ENCODE data around the gene ANXA5. TPM values are rescaled to one million over a fixed set of nuclear protein-coding genes. Genes with fewer than 3 reads are reported as not detected.

The ANXA5 gene
- total and polyA plus RNA-seq, 2 experiments from 2014 or later: 129 to 181 TPM

DNA sequence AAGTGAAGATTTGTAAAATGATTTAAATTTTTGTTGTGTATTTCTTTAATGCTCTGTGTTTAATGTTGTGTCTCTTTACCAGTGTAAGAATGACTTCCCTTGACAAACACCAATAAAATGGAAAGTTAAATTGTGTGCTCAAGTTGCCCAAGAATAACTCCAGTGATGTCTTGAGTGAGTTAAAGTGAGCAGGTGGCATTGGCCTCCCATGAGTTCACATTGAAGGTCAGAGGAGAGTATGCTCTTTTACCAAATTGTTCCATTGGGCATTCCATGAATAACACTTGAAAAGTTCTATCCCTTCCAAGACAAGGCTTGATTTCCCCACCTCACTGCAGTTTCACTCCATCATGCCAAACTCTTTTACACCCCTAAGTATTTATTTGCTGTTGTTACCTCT, 4.5 kb downstream of the ANXA5 start:
- Histone ChIP-seq H3F3A (replicated peaks; ENCODE audit: low read depth) (no peaks in the 10 kb centered on the region), H3K79me2 (replicated peaks; ENCODE audit: insufficient read depth) (peaks cover 81% of the 10 kb centered on the region), H3K27me3 (ENCODE audit: insufficient read depth) (no peaks in the 10 kb centered on the region), H3K4me1 (ENCODE audit: insufficient read depth) (peaks cover 28% of the 10 kb centered on the region), H3K4me2 (no peak overlapping the region), H4K20me1 (replicated peaks; ENCODE audit: insufficient read depth) (no peaks in the 10 kb centered on the region; the same call in 1 of the 2 replicates), H3K36me3 (ENCODE audit: insufficient read depth) (no peaks in the 10 kb centered on the region; the same call in 1 of the 2 replicates), H3K4me3 (no peak overlapping the region), H2AFZ (no peak overlapping the region), H3K27ac (ENCODE audit: low read depth) (no peak overlapping the region), H3K9me2 (ENCODE audit: insufficient read depth) (0 out of 2 replicates have a peak, but pooled peaks cover 4% of the 10 kb centered on the region)
- Mint-ChIP-seq H3K36me3 (ENCODE audit: low read depth) (peaks cover 17% of the 10 kb centered on the region; the same call in 2 of the 3 replicates), H3K4me1 (peaks cover 24% of the 10 kb centered on the region; the same call in 2 of the 3 replicates), H3K4me3 (no peak overlapping the region), H3K9me3 (no peaks in the 10 kb centered on the region), H3K27me3 (ENCODE audit: insufficient read depth, low read depth, poor library complexity) (peaks cover 6% of the 10 kb centered on the region), H3K27ac (no peak overlapping the region)
- no peak for DNase-seq (ENCODE audit: low spot score)
- ATAC-seq: no peak
- TF ChIP-seq ZNF331 (CRISPR knock-in tag; IDR thresholded peaks at IDR 0.05; ENCODE audit: low read depth) (no peak), ZNF462 (CRISPR knock-in tag; IDR thresholded peaks at IDR 0.05) (no peak), POLR2AphosphoS5 (IDR thresholded peaks at IDR 0.05; ENCODE audit: low read depth) (no peak), STAT1 (IDR thresholded peaks at IDR 0.05; ENCODE audit: unreplicated experiment) (no peak), CREB1 (CRISPR knock-in tag; IDR thresholded peaks at IDR 0.05; ENCODE audit: low read depth) (no peak)
- TF ChIP-seq, protein P1, sequence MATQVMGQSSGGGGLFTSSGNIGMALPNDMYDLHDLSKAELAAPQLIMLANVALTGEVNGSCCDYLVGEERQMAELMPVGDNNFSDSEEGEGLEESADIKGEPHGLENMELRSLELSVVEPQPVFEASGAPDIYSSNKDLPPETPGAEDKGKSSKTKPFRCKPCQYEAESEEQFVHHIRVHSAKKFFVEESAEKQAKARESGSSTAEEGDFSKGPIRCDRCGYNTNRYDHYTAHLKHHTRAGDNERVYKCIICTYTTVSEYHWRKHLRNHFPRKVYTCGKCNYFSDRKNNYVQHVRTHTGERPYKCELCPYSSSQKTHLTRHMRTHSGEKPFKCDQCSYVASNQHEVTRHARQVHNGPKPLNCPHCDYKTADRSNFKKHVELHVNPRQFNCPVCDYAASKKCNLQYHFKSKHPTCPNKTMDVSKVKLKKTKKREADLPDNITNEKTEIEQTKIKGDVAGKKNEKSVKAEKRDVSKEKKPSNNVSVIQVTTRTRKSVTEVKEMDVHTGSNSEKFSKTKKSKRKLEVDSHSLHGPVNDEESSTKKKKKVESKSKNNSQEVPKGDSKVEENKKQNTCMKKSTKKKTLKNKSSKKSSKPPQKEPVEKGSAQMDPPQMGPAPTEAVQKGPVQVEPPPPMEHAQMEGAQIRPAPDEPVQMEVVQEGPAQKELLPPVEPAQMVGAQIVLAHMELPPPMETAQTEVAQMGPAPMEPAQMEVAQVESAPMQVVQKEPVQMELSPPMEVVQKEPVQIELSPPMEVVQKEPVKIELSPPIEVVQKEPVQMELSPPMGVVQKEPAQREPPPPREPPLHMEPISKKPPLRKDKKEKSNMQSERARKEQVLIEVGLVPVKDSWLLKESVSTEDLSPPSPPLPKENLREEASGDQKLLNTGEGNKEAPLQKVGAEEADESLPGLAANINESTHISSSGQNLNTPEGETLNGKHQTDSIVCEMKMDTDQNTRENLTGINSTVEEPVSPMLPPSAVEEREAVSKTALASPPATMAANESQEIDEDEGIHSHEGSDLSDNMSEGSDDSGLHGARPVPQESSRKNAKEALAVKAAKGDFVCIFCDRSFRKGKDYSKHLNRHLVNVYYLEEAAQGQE (IDR thresholded peaks at IDR 0.05; ENCODE audit: unreplicated experiment): no peak
- TF ChIP-seq, protein P2, sequence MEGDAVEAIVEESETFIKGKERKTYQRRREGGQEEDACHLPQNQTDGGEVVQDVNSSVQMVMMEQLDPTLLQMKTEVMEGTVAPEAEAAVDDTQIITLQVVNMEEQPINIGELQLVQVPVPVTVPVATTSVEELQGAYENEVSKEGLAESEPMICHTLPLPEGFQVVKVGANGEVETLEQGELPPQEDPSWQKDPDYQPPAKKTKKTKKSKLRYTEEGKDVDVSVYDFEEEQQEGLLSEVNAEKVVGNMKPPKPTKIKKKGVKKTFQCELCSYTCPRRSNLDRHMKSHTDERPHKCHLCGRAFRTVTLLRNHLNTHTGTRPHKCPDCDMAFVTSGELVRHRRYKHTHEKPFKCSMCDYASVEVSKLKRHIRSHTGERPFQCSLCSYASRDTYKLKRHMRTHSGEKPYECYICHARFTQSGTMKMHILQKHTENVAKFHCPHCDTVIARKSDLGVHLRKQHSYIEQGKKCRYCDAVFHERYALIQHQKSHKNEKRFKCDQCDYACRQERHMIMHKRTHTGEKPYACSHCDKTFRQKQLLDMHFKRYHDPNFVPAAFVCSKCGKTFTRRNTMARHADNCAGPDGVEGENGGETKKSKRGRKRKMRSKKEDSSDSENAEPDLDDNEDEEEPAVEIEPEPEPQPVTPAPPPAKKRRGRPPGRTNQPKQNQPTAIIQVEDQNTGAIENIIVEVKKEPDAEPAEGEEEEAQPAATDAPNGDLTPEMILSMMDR (conservative IDR thresholded peaks at IDR 0.05; ENCODE audit: low read depth in 2 of 2): no peak
- TF ChIP-seq, protein P3, sequence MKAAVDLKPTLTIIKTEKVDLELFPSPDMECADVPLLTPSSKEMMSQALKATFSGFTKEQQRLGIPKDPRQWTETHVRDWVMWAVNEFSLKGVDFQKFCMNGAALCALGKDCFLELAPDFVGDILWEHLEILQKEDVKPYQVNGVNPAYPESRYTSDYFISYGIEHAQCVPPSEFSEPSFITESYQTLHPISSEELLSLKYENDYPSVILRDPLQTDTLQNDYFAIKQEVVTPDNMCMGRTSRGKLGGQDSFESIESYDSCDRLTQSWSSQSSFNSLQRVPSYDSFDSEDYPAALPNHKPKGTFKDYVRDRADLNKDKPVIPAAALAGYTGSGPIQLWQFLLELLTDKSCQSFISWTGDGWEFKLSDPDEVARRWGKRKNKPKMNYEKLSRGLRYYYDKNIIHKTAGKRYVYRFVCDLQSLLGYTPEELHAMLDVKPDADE (IDR thresholded peaks at IDR 0.05): no peak
